ENCODE measurements around the gene IMMP1L.

GRCh38 chr11:31424652-31425051 is 84.8 kb downstream of the IMMP1L start:
- TF ChIP-seq CTCF (IDR thresholded peaks at IDR 0.05) (no peak), EZH2 (IDR thresholded peaks at IDR 0.05; ENCODE audit: borderline replicate concordance, insufficient read depth, low read depth, low read length, poor library complexity, severe bottlenecking) (no peak)

Data from B cell (primary cell).